ENCODE data around the gene HSD11B2.

Gene HSD11B2

DNA sequence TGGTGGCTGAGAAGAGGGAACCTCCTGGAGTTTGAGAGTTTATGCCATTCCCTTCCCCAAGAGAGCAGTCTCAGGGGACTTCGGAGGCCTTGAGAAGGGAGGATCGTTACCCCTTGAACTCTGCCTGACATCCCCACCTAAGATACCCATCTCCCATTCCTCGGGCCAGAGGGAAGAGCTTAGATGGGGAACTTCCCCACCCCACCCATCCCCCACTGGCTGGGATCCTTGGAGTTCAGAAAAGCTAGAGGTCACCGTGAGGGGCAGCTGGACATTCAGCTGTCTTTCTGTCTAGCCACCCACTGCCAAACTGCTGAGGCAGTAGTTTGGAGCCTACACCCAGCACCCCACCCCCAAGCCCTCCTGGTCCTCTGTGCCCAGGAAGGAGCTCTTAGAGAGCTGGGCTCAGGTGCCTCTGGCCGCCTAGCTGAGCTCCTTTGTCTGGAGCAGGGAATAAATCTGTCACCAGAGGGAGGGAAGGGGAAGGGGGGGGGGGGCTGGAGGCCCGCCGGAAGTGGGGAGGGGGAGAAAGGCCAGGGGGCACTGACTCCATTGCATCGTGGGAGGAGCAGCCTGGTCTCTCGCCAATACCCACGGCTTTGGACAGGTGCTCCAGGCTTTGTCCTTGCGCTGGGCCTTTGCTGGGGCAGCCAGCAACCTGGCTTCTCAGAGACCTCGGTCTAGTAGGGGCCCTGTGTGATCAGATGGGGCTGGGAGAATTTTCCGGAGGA is 1.0 kb downstream of the HSD11B2 start:
- FAIRE-seq (no peak), DNase-seq (ENCODE audit: insufficient read length, low spot score) (no peak)
- TF ChIP-seq TAF1 (IDR thresholded peaks at IDR 0.05; ENCODE audit: low read depth, low read length) (no peak), SPI1 (IDR thresholded peaks at IDR 0.05; ENCODE audit: low read depth, low read length) (no peak), POU2F2 (IDR thresholded peaks at IDR 0.05; ENCODE audit: low read depth, low read length) (no peak), POLR2A (IDR thresholded peaks at IDR 0.05; ENCODE audit: low read depth, low read length) (no peak), POLR2AphosphoS5 (IDR thresholded peaks at IDR 0.05; ENCODE audit: low read depth, low read length) (no peak), PAX5 (IDR thresholded peaks at IDR 0.05; ENCODE audit: insufficient read depth, low read length, severe bottlenecking) (no peak)

DNA sequence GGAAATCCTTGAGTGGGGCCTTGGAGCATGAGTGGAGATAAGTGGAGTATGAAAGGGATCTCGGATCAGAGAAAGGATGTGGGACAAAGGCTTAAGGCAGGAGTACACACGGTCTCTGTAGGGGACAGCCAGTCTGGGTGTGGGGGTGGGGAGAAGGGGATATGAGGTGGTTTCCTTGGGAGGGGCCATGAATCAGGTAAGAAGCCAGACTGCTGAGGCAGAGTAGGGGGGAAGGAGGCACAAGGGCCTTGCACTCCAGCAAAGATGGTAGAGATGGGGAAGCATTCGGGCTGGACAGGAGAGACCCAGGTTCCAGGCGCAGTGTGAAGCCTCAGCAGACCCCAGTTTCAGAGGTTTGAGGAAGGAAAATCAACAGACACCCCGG is 1.6 kb downstream of the HSD11B2 start:
- FAIRE-seq, result no peak
- no peak for DNase-seq (ENCODE audit: insufficient read length, low spot score)
- TF ChIP-seq POU2F2 (IDR thresholded peaks at IDR 0.05; ENCODE audit: low read depth, low read length), result no peak
- no peak for TF ChIP-seq SPI1 (IDR thresholded peaks at IDR 0.05; ENCODE audit: low read depth, low read length)
- no peak for TF ChIP-seq PAX5 (IDR thresholded peaks at IDR 0.05; ENCODE audit: insufficient read depth, low read length, severe bottlenecking)
- TF ChIP-seq POLR2AphosphoS5 (IDR thresholded peaks at IDR 0.05; ENCODE audit: low read depth, low read length), result no peak
- no peak for TF ChIP-seq POLR2A (IDR thresholded peaks at IDR 0.05; ENCODE audit: low read depth, low read length)
- no peak for TF ChIP-seq TAF1 (IDR thresholded peaks at IDR 0.05; ENCODE audit: low read depth, low read length)

GRCh38 chr16:67433131-67433719 is 2.3 kb downstream of the HSD11B2 start:
- TF ChIP-seq PAX5 (IDR thresholded peaks at IDR 0.05; ENCODE audit: insufficient read depth, low read length, severe bottlenecking) (no peak), POU2F2 (IDR thresholded peaks at IDR 0.05; ENCODE audit: low read depth, low read length) (no peak), POLR2A (IDR thresholded peaks at IDR 0.05; ENCODE audit: low read depth, low read length) (no peak), SPI1 (IDR thresholded peaks at IDR 0.05; ENCODE audit: low read depth, low read length) (no peak), POLR2AphosphoS5 (IDR thresholded peaks at IDR 0.05; ENCODE audit: low read depth, low read length) (no peak), TAF1 (IDR thresholded peaks at IDR 0.05; ENCODE audit: low read depth, low read length) (no peak)
- no peak for DNase-seq (ENCODE audit: insufficient read length, low spot score)
- FAIRE-seq, result peak; percentile 67

- FAIRE-seq, result no peak
- no peak for DNase-seq (ENCODE audit: insufficient read length, low spot score)
- no peak for TF ChIP-seq POU2F2 (IDR thresholded peaks at IDR 0.05; ENCODE audit: low read depth, low read length)
These were observed 4.8 kb downstream of the HSD11B2 start for GRCh38 chr16:67435758-67436164.

DNA sequence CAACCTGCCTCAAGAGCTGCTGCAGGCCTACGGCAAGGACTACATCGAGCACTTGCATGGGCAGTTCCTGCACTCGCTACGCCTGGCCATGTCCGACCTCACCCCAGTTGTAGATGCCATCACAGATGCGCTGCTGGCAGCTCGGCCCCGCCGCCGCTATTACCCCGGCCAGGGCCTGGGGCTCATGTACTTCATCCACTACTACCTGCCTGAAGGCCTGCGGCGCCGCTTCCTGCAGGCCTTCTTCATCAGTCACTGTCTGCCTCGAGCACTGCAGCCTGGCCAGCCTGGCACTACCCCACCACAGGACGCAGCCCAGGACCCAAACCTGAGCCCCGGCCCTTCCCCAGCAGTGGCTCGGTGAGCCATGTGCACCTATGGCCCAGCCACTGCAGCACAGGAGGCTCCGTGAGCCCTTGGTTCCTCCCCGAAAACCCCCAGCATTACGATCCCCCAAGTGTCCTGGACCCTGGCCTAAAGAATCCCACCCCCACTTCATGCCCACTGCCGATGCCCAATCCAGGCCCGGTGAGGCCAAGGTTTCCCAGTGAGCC is 5.8 kb downstream of the HSD11B2 start:
- TF ChIP-seq TAF1 (IDR thresholded peaks at IDR 0.05; ENCODE audit: low read depth, low read length) (no peak), POLR2A (IDR thresholded peaks at IDR 0.05; ENCODE audit: low read depth, low read length) (no peak)
- FAIRE-seq (no peak), DNase-seq (ENCODE audit: insufficient read length, low spot score) (no peak)

GRCh38 chr16:67437513-67437912 is 6.6 kb downstream of the HSD11B2 start:
- TF ChIP-seq POLR2A (IDR thresholded peaks at IDR 0.05; ENCODE audit: low read depth, low read length), result no peak
- no peak for TF ChIP-seq TAF1 (IDR thresholded peaks at IDR 0.05; ENCODE audit: low read depth, low read length)
- TF ChIP-seq POLR2AphosphoS5 (IDR thresholded peaks at IDR 0.05; ENCODE audit: low read depth, low read length), result no peak
- TF ChIP-seq PAX5 (IDR thresholded peaks at IDR 0.05; ENCODE audit: insufficient read depth, low read length, severe bottlenecking), result no peak
- no peak for TF ChIP-seq POU2F2 (IDR thresholded peaks at IDR 0.05; ENCODE audit: low read depth, low read length)
- no peak for TF ChIP-seq SPI1 (IDR thresholded peaks at IDR 0.05; ENCODE audit: low read depth, low read length)
- DNase-seq (ENCODE audit: insufficient read length, low spot score) (no peak), FAIRE-seq (no peak)

DNA sequence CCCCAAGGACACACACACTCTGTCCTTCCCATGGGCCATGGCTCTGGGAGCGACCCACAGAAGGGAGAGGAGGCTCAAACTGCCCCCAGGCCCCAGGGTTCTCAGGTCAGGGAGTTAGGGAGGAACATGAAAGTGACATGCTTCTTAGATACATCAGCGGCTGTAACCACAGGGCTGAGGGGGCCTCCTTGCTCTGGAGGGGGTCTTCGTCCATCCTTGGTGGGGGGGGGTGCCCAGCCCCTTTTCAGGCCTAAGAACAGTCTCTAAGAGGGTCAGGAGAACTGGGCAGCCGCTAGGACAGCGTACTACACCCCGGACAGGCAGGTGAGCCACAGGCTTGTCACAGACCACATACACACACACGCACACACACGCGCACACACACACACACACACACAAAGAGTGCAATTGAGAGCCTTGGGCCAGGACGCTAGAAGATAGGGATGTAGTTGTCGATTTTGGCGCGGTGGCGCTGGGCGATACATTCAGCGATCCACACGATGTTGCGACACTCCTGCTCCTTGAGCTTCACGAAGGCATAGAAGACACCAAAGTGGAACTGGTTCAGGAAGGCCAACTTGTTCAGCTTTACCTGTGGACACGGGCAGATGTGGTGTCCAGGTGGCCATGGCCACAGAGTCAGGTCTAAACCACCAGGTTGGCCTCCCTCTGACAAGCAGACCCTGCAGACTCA is 7.3 kb downstream of the HSD11B2 start:
- no peak for FAIRE-seq
- no peak for DNase-seq (ENCODE audit: insufficient read length, low spot score)
- TF ChIP-seq SPI1 (IDR thresholded peaks at IDR 0.05; ENCODE audit: low read depth, low read length) (no peak), PAX5 (IDR thresholded peaks at IDR 0.05; ENCODE audit: insufficient read depth, low read length, severe bottlenecking) (no peak), TAF1 (IDR thresholded peaks at IDR 0.05; ENCODE audit: low read depth, low read length) (no peak), POU2F2 (IDR thresholded peaks at IDR 0.05; ENCODE audit: low read depth, low read length) (no peak), POLR2A (IDR thresholded peaks at IDR 0.05; ENCODE audit: low read depth, low read length) (no peak), POLR2AphosphoS5 (IDR thresholded peaks at IDR 0.05; ENCODE audit: low read depth, low read length) (no peak)

DNA sequence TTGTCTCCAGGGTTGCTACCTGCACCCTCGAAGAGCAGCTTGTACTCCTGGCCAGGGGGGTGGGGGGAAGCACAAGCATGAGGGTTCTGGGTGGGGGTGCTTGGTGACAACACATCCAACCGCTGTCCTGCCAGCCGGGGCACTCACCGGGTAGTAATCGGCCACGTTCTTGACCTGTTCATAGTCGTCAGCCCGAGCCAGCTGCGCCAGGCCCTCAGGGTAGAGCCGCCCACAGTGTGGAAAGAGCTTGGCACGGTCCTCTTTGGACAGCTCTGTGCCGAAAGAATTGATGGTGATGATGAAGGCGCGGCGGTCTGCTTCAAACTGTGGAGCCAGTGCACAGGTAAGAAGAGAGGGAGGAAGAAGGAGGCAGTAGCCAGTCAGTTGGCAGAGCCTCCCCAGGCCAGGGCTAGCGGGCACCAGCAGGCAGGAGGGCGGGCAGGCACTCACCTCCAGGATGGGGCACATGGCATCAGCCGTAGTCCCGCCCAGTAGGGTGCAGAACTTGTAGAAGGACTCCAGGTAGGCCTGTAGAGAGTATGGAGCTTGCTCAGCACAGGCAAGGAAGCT is 8.0 kb downstream of the HSD11B2 start:
- DNase-seq (ENCODE audit: insufficient read length, low spot score), result no peak
- TF ChIP-seq SPI1 (IDR thresholded peaks at IDR 0.05; ENCODE audit: low read depth, low read length) (no peak), TAF1 (IDR thresholded peaks at IDR 0.05; ENCODE audit: low read depth, low read length) (no peak), POLR2AphosphoS5 (IDR thresholded peaks at IDR 0.05; ENCODE audit: low read depth, low read length) (no peak), POLR2A (IDR thresholded peaks at IDR 0.05; ENCODE audit: low read depth, low read length) (no peak), POU2F2 (IDR thresholded peaks at IDR 0.05; ENCODE audit: low read depth, low read length) (no peak), PAX5 (IDR thresholded peaks at IDR 0.05; ENCODE audit: insufficient read depth, low read length, severe bottlenecking) (no peak)

DNA sequence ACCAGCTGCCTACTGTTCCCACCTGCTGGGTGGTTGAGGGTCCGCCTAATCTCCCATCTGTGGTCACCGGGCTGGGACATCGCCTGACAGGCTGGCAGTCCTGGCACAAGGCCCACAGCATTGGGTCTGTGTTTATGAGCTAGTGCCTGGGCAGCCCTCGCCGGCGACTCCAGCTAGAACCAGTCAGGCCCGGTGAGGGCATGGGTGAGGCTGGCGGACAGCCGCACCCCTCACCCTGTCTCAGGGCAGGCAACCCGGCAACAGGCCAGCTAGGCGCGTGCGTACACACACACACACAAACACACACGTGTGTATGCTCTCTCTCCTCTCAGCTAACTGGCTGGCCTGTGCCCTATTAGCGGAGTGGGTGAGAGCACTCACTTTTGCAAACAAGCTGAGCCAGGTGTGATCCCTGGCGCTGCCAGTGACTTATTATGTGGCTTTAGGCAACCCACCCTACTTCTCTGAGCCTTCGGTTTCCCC is 10.4 kb downstream of the HSD11B2 start:
- DNase-seq (ENCODE audit: insufficient read length, low spot score) (no peak), FAIRE-seq (no peak)
- TF ChIP-seq TAF1 (IDR thresholded peaks at IDR 0.05; ENCODE audit: low read depth, low read length), result no peak
- no peak for TF ChIP-seq POLR2AphosphoS5 (IDR thresholded peaks at IDR 0.05; ENCODE audit: low read depth, low read length)
- no peak for TF ChIP-seq SPI1 (IDR thresholded peaks at IDR 0.05; ENCODE audit: low read depth, low read length)
- TF ChIP-seq POLR2A (IDR thresholded peaks at IDR 0.05; ENCODE audit: low read depth, low read length), result no peak
- no peak for TF ChIP-seq PAX5 (IDR thresholded peaks at IDR 0.05; ENCODE audit: insufficient read depth, low read length, severe bottlenecking)
- TF ChIP-seq POU2F2 (IDR thresholded peaks at IDR 0.05; ENCODE audit: low read depth, low read length), result no peak

More for the DNA sequence above, 8.0 kb downstream of the HSD11B2 start:
- FAIRE-seq, result no peak
